Heart left ventricle (tissue), 13 donors: ENCODE results near the gene TNFAIP2.
"Not testable (repeated sequence)": the region's sequence is repeated elsewhere in the genome, so short reads cannot be mapped to it uniquely, and the experiment has no call there.

Experiments
- CTCF ChIP-seq, 12 donors: fragments of 200-600 bp; sonication (generic) in 4 of 12; IDR thresholded peaks; one replicate each; pipeline versions ENCODE4 v1.5.0 to v1.8.0; 2018 to 2022; ENCODE audit warnings: antibody characterized with exemption in 12 of 12, mild to moderate bottlenecking in 5 of 12
- POLR2A ChIP-seq, 2 donors: fragments of 450-650 bp; IDR thresholded peaks; one replicate each; pipeline ENCODE4 v1.6.1; 2017; ENCODE audit warnings: antibody characterized with exemption in 2 of 2, mild to moderate bottlenecking in 2 of 2, moderate library complexity in 2 of 2
- donor health status: ischemic (EF 13 %, LVEDD 7.1; RV severe dilation, severe dysfunction).
- donor health status: DM: no; HTN: yes; CAD: no.
- donor health status: DM: no; HTN: no; CAD: no.
- donor health status: ischemic (EF 25% LVEDD 6.9; RV normal size, moderate dysfunction).
- donor health status: ischemic (EF 25% LVEDD 5.7; RV mildly dilated, moderate dysfunction).
- donor health status: ischemic (EF 35%, LVEDD 5.7; RV mildly dilated, moderate dysfunction).
- donor health status: nonischemic (EF 11% LVEDD 7.7; RV severe dilation, severe dysfunction).
- donor health status: DM: yes; HTN: yes; CAD: no.
- donor health status: PGD.
- donor health status: ischemic (EF 29% LVEDD 5.4; RV normal size, mild dysfunction).
- donor health status: nonischemic (EF 23%, LVEDD 6.1; RV moderate dilation, normal function).

- TF ChIP-seq CTCF, POLR2A (IDR thresholded peaks at IDR 0.05): not testable (repeated sequence)
Measured at GRCh38 chr14:103117499-103117898, 5.8 kb upstream of the TNFAIP2 start.
